Measurements from ENCODE around the gene BSCL2.

DNA sequence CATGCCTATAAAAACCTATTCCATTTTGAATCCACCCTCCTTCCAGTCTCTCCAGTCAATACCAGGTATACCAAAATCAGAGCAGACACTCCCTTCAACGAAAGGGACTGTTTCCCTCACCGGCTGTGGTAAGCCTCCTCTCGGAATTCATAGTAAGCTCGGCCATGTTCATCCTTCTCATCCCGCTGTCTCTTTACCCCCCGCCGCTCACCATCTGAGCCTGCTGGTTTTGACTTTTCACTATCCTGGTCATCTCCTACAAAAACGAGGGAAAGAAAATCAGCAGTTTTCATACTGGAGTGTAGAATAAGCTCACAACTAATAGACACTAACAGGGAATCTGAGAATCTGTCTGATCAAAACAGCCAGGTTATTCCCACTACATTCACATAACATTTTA is 16.9 kb upstream of the BSCL2 start:
- TF ChIP-seq POLR2A (IDR thresholded peaks at IDR 0.05): no peak
- TF ChIP-seq, protein P1, sequence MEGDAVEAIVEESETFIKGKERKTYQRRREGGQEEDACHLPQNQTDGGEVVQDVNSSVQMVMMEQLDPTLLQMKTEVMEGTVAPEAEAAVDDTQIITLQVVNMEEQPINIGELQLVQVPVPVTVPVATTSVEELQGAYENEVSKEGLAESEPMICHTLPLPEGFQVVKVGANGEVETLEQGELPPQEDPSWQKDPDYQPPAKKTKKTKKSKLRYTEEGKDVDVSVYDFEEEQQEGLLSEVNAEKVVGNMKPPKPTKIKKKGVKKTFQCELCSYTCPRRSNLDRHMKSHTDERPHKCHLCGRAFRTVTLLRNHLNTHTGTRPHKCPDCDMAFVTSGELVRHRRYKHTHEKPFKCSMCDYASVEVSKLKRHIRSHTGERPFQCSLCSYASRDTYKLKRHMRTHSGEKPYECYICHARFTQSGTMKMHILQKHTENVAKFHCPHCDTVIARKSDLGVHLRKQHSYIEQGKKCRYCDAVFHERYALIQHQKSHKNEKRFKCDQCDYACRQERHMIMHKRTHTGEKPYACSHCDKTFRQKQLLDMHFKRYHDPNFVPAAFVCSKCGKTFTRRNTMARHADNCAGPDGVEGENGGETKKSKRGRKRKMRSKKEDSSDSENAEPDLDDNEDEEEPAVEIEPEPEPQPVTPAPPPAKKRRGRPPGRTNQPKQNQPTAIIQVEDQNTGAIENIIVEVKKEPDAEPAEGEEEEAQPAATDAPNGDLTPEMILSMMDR (IDR thresholded peaks at IDR 0.05): no peak
